Thyroid gland (tissue), 4 donors: ENCODE data around the gene HEATR9.

Source experiments
- CTCF ChIP-seq, 6 experiments: fragments of 200-600 bp in 3 of 6; fragments of 450-650 bp in 3 of 6; sonication (generic) in 3 of 6; IDR thresholded peaks; one replicate each; pipeline ENCODE4 v1.5.1; 2016 to 2019; ENCODE audit warnings: antibody characterized with exemption in 6 of 6, mild to moderate bottlenecking in 2 of 6, inconsistent platforms in 1 of 6, moderate library complexity in 1 of 6
- POLR2A ChIP-seq, 2 donors: fragments of 450-650 bp; IDR thresholded peaks; one replicate each; pipeline ENCODE4 v1.6.1; 2017; ENCODE audit warnings: antibody characterized with exemption in 2 of 2, mild to moderate bottlenecking in 2 of 2, moderate library complexity in 1 of 2

GRCh38 chr17:35891269-35891668 is 22.6 kb upstream of the HEATR9 start:
- no peak for TF ChIP-seq CTCF (IDR thresholded peaks at IDR 0.05)
- TF ChIP-seq POLR2A (IDR thresholded peaks at IDR 0.05) = no peak
